Limb (tissue), 2 donors: Measurements from ENCODE around the gene LLPH.

Experiments used
- DNase-seq, 2 donors: peaks; one replicate each; pipeline ENCODE4 v3.0.0-alpha.2; 2016; ENCODE audit errors: extremely low spot score in 2 of 2

LLPH gene

DNA sequence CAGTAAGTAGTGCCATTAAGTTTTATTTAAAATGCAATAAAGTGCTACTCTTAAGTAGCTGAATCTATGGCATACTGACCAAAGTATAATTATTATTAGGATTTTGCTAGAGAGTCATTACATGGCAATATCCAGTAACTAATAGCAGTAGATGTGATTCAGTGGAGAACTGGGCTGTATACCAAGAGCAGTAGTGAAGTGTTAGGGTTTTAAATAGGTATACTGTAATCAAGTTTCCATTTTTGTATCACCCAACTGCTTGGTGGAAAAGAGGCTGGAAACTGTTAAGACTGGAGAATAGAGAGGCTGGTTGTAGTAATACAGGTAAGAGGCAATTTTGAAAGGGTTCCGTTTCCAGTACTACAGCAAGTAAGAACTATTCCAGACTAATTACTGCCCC is 13.3 kb upstream of the LLPH start:
- DNase-seq = no peak

DNA sequence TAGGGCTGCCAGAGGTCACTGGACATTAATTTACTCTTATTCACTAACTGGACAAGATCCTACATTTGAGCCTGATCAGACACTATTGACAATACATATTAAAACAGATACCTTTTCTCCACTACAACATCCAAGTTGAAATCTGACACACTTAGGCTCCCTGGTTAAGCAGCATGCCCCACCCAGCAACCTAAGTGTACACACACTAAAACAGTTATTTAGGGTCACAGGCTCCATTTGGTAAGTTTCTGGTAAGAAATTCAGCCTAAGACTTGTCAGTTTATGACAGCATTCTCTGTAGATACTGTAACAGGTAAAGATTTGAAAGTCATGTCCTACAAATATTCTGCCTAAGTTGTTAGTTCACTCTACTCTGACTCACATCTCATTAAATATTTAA is 12.3 kb upstream of the LLPH start:
- DNase-seq = no peak

GRCh38 chr12:66141299-66141698 is 10.7 kb upstream of the LLPH start:
- DNase-seq = no peak

GRCh38 chr12:66140731-66141130 is 10.2 kb upstream of the LLPH start:
- DNase-seq = no peak

GRCh38 chr12:66139328-66139727 is 8.8 kb upstream of the LLPH start:
- DNase-seq = no peak

DNA sequence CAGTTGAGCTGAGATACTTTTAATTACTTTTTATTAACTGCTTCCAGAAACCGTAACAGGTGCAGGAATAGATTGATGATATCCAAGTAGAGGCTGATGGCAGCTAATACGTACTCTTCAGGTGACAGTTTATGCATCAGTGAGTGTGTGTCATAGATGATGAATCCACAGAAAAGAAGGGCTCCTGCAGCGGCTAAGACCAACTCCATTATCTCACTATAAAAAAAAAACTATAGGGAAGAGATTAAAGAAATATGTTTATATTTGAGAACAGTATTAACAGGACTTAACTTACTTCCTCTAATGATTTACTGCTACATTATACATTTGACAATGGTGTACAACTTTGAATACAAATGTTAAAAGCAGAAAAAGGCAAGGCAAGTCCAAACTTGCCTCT is 7.4 kb upstream of the LLPH start:
- DNase-seq = no peak

GRCh38 chr12:66132408-66132807 is 1.9 kb upstream of the LLPH start:
- no peak for DNase-seq

DNA sequence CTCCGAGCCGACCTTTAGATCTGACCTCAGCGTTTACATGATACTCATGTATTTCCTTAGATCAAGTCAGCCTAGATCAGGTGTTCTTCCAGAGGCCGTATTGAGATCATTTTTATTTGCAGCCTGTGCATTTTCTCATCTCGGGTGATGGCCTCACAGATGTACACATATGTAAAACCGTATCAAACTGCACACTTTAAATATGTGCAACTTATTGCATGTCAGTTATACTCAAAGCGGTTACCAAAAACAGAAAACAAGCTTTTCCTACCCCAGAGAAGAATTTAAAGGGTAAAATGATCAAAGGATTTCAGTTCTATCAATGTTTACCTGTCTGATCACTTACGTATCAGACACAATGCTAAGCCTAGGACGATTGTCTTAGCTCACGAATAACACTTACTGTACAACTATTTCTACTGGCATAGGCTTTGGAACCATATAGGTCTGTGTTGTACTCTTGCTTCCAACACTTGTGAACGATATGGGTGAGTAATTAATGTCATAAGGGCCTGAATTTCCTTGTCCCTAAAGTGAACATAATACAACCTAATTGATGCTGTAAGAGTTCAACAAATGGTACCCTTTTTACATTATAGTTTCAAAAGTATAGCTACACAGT is 628 bp upstream of the LLPH start:
- DNase-seq = no peak

GRCh38 chr12:66129934-66130266 is 650 bp downstream of the LLPH start:
- no peak for DNase-seq

- DNase-seq = no peak
Observed at GRCh38 chr12:66127650-66128049, 2.9 kb downstream of the LLPH start.

- no peak for DNase-seq
Observed at GRCh38 chr12:66120477-66120876, 10.1 kb downstream of the LLPH start.

DNA sequence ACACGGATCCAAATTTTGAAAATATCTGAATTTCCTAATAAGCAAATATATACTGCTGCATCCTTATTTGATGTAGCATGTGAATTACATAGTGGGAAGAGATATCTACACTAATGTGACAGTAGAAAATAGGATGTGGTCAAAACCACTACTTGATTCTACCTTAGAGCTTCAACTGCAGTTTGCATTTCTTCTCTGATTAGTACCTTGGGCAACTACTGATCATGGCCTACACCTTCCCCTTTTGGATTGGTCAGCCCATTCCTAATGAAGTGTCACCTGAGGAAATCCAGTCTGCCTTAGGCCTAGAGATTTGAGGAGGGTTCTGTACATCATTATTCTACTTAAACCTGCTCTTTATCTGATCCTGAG is 10.7 kb downstream of the LLPH start:
- DNase-seq = no peak

DNA sequence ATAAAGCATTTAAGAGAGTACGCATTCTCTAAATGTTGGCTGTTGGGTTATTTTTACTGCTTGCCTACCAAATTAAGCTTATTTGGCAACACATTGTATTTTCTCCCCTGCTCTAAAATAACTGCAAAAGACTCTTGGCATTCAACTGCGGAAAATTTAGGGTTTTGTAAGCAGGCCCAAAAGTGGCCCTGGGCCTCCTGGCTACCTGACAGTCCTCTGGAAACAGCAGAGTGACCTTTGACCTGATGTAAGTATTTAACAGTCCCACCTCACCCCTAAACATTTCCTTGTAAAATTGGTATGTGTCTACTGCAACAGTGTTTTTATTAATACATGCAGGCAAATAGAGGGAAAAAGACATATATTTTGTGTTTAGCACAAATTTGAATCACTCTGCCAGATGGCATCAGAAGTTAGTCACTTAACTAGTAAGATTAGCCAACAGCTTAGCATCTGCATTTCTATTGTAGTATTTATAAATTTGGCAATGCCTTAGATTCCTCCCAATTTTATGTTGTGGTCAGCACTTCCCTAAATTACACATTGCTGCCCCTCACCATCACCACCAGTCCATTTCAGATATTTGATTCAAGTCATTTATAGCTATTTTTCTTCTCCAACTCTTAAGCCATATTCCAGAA is 11.2 kb downstream of the LLPH start:
- no peak for DNase-seq

- DNase-seq = no peak
Observed at GRCh38 chr12:66118240-66118891, 12.2 kb downstream of the LLPH start.

DNA sequence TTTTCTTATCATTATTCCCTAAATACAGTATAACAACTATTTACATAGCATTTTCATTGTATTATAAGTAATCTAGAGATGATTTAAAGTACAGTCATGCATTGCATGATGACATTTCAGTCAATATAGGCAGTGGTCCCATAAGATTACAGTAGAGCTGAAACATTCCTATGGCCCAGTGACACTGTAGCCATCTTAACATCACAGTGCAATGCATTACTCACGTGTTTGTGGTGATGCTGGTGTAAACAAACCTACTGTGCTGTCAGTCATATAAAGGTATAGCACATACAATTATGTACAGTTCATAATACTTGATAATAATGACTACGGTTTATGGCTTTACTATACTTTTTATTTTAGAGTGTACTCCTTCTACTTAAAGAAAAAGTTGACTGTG is 13.3 kb downstream of the LLPH start:
- DNase-seq = no peak

- DNase-seq = no peak
Observed at GRCh38 chr12:66115071-66115600, 15.4 kb downstream of the LLPH start.

GRCh38 chr12:66113471-66113870 is 17.1 kb downstream of the LLPH start:
- DNase-seq = no peak

DNA sequence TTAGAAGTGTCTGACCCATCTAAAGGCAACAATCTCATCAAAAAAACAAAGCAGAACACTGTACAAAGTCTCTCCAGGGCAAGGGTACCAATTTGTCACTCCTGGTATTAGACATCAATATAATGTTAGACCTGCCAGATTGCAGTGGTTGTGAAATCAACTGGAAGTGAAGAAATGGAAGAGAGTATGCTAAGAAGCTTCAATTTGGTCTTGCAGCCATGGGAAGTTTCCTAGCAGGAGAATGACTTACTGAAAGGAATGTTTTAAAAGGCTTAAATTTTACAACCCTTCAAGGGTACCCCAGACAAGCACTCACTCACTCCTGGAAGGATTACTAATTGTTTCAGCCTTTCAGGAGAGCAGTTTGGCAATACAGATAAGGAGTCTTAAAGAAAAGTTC is 18.9 kb downstream of the LLPH start:
- no peak for DNase-seq

DNA sequence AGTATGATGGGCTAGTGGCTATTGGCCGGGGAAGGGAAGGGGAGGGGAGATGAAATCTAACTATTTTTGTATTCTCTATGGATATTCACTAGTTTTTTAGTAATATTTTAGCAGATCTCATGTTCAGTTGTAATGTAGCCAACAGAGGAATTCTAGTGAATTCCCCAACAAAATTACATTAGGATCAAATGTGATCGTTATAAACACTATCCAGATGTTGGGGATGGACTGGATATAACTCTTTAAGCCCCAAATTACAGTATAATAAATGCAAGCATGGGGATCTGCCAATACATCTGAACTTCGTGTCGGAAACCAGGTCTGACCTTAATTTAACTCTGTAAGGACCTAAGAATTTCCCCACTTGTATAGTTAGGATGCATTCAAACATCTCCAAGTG is 21.5 kb downstream of the LLPH start:
- DNase-seq = no peak

- no peak for DNase-seq
Observed at GRCh38 chr12:66108386-66108785, 22.2 kb downstream of the LLPH start.

DNA sequence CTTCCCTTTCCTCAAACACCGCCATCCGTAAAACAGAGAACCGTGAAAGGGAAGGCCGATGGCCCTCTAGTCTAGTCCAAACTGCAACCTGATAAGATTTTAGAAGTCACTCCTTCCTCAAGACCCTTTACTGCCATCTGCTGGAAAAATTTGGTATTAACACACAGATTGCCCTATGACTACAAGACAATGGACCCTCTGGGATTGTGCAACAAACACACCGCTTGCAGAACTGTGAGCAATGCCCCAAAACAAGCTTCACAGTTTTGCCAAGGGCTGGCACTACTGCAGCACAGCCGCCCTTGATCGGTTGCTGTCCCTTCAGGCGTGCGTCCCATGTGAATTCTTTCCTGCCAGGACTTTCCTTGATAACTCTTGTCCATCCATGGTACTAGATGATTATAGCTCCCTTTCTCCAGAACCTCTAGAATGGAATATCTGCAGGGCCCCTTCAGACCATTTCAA is 23.1 kb downstream of the LLPH start:
- peak; percentile 46 to 78 for DNase-seq

GRCh38 chr12:66103016-66103913 is 27.3 kb downstream of the LLPH start:
- no peak for DNase-seq
